ENCODE results near the gene TEF.

TEF gene

DNA sequence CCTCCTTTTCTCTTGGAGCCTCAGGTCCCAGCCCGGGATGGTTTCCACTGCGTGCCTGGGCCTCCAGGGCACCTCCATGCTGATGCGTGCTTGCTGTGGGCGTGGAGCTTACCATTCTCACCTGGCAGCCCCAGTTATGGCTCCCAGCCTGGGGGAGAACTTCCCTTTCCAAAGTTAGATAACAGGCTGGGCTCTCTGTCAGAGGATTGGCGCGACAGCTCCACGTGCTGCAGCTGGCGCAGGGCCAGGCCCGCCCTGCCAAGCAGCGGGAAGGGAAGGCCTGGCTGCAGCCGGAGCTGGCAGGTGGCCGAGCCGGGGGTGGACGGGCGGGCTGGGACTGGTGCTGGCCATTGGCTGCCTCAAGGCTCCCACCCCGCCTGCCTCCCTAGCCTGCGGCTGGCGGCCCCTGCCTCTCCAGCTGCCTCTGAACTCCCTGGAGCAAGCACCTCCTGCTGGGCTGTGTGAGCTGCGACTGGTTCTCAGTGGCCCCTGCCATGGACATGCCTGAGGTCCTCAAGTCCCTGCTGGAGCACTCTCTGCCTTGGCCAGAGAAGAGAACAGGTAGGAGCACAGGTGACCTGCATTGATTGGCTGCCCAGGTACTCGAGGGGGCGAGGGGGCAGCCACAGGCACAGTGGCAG, 14.6 kb upstream of the TEF start:
- H3K4me3 ChIP-seq (replicated peaks; ENCODE audit: low read depth, low read length), result peak overlapping the region; percentile 24
- TF ChIP-seq, protein P1, sequence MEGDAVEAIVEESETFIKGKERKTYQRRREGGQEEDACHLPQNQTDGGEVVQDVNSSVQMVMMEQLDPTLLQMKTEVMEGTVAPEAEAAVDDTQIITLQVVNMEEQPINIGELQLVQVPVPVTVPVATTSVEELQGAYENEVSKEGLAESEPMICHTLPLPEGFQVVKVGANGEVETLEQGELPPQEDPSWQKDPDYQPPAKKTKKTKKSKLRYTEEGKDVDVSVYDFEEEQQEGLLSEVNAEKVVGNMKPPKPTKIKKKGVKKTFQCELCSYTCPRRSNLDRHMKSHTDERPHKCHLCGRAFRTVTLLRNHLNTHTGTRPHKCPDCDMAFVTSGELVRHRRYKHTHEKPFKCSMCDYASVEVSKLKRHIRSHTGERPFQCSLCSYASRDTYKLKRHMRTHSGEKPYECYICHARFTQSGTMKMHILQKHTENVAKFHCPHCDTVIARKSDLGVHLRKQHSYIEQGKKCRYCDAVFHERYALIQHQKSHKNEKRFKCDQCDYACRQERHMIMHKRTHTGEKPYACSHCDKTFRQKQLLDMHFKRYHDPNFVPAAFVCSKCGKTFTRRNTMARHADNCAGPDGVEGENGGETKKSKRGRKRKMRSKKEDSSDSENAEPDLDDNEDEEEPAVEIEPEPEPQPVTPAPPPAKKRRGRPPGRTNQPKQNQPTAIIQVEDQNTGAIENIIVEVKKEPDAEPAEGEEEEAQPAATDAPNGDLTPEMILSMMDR (IDR thresholded peaks at IDR 0.05; ENCODE audit: low read length, missing control alignments), result peak; percentile 54
- DNase-seq (ENCODE audit: low read depth), result peak; percentile 98

GRCh38 chr22:41367680-41368542, 13.8 kb upstream of the TEF start:
- DNase-seq (ENCODE audit: low read depth), result peak; percentile 47
- TF ChIP-seq, protein P1 (IDR thresholded peaks at IDR 0.05; ENCODE audit: low read length, missing control alignments), result no peak
- H3K4me3 ChIP-seq (replicated peaks; ENCODE audit: low read depth, low read length), result peak overlapping the region; percentile 24

- DNase-seq (ENCODE audit: low read depth), result no peak
- H3K4me3 ChIP-seq (replicated peaks; ENCODE audit: low read depth, low read length), result no peak overlapping the region
- TF ChIP-seq, protein P1 (IDR thresholded peaks at IDR 0.05; ENCODE audit: low read length, missing control alignments), result no peak
These were observed 13.0 kb upstream of the TEF start for GRCh38 chr22:41368543-41369423.

- DNase-seq (ENCODE audit: low read depth), result no peak
- H3K4me3 ChIP-seq (replicated peaks; ENCODE audit: low read depth, low read length), result no peak overlapping the region
- TF ChIP-seq, protein P1 (IDR thresholded peaks at IDR 0.05; ENCODE audit: low read length, missing control alignments), result no peak
These were observed 12.4 kb upstream of the TEF start for GRCh38 chr22:41369424-41369745.

DNA sequence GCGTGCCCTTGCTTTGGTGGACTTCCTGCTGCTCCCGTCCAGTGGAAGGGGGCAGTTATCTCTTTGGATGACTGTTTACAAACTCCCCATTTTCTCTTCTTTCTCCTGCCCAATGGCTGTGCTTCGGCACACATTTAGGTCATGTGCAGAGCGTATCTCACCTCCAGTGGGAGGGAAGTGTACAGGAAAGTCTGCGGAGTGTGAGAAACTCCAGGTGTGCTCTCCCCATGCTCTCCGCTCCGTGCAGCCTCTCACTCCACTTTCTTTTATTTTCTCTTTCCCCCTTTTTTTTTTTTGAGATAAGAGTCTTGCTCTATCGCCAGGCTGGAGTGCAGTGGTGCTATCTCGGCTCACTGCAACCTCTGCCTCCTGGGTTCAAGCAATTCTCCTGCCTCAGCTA, 11.9 kb upstream of the TEF start:
- TF ChIP-seq, protein P1 (IDR thresholded peaks at IDR 0.05; ENCODE audit: low read length, missing control alignments), result no peak
- no peak overlapping the region for H3K4me3 ChIP-seq (replicated peaks; ENCODE audit: low read depth, low read length)
- no peak for DNase-seq (ENCODE audit: low read depth)

- TF ChIP-seq, protein P1 (IDR thresholded peaks at IDR 0.05; ENCODE audit: low read length, missing control alignments), result no peak
- DNase-seq (ENCODE audit: low read depth), result no peak
These were observed 3.9 kb upstream of the TEF start for GRCh38 chr22:41377846-41378245.

More at GRCh38 chr22:41377846-41378245, 3.9 kb upstream of the TEF start:
- H3K4me3 ChIP-seq (replicated peaks; ENCODE audit: low read depth, low read length), result no peak overlapping the region
